Urinary bladder (tissue), 4 donors: Measurements from ENCODE around the gene APOBR. TPM values are rescaled to one million over a fixed set of nuclear protein-coding genes. Genes with fewer than 3 reads are reported as not detected.
"Not testable (repeated sequence)": the region's sequence is repeated elsewhere in the genome, so short reads cannot be mapped to it uniquely, and the experiment has no call there.

Source experiments
- DNase-seq: peaks from one replicate; pipeline ENCODE4 v3.0.0-alpha.2; 2015; ENCODE audit errors: extremely low spot score
- H3K27ac ChIP-seq: one replicate; pipeline ENCODE4 v1.5.1; 2013; ENCODE audit warnings: low read depth, mild to moderate bottlenecking, moderate library complexity
- H3K36me3 ChIP-seq: one replicate; pipeline ENCODE4 v1.6.1; 2013; ENCODE audit warnings: mild to moderate bottlenecking, moderate library complexity; ENCODE audit not compliant: insufficient read depth
- H3K4me1 ChIP-seq: one replicate; pipeline ENCODE4 v1.6.1; 2013; ENCODE audit warnings: mild to moderate bottlenecking, moderate library complexity; ENCODE audit not compliant: insufficient read depth
- H3K4me3 ChIP-seq: one replicate; pipeline ENCODE4 v1.5.1; 2013; ENCODE audit warnings: low read depth, low read length
- WGBS: extraction: QIAGEN DNeasy Blood & Tissue Kit; methylation state at CpG from one replicate; pipeline ENCODE4 v1.1.7; 2013; 5-methylcytosine and 5-hydroxymethylcytosine counted together
- polyA plus RNA-seq: library from polyadenylated mRNA; stranded (reverse); fragments of 200-250 nt; gene quantifications from one replicate; pipeline ENCODE4 v1.2.3, GENCODE V29; 2013
- total RNA-seq: library from RNA; depleted of rRNA; stranded (reverse); fragments of >200 nt; gene quantifications from one replicate; pipeline ENCODE4 v1.2.3, GENCODE V29; 2014
- donor health status: healthy with polysubstance abuse.
- donor health status: healthy.

APOBR gene
- total and polyA plus RNA-seq, 2 donors, result 0.69 to 4.2 TPM

DNA sequence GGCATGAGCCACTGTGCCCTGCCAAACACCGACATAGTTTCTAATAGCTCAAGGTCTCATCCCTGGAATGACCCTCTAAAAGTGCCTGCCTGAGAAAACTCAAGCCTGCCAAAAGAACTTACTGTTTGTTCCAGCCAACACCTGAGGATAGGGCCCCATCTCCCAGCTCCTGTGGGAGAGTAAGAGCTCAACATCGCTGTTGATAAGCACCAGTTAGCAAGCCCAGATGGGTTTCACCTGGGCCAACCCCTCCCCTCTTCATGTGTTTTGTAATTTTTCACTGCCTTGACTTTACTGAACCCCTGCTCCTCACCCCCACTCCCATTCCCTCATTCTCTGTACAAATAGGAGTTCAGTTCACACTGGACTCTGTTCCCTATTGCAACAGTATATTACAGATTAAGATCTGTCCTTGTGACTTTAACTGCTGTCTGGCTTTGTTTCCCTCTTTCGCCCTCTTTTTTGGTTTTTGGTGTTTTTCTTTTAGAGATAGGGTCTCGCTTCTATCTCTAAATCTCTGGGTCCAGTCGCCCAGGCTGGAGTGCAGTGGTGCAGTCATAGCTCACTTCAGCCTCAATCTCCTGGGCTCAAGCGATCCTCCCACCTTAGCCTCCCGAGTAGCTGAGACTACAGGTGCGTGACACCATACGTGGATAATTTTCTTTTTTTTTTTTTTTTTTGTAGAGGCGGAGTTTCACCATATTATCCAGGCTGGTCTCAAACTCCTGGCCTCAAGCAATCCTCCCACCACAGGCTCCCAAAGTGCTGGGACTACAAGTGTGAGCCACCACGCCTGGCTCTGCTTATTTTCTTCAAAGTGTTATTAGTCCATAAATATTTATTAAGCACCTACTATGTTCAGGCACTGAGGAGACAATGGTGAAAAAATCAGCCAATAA is 32.0 kb downstream of the APOBR start:
- Histone ChIP-seq H3K36me3 (no peaks in the 10 kb centered on the region), H3K27ac (no peak overlapping the region), H3K4me1 (no peaks in the 10 kb centered on the region), H3K4me3 (no peak overlapping the region)
- no peak for DNase-seq
- 90% methylated on average over 11 of the region's 11 CpGs for WGBS

DNA sequence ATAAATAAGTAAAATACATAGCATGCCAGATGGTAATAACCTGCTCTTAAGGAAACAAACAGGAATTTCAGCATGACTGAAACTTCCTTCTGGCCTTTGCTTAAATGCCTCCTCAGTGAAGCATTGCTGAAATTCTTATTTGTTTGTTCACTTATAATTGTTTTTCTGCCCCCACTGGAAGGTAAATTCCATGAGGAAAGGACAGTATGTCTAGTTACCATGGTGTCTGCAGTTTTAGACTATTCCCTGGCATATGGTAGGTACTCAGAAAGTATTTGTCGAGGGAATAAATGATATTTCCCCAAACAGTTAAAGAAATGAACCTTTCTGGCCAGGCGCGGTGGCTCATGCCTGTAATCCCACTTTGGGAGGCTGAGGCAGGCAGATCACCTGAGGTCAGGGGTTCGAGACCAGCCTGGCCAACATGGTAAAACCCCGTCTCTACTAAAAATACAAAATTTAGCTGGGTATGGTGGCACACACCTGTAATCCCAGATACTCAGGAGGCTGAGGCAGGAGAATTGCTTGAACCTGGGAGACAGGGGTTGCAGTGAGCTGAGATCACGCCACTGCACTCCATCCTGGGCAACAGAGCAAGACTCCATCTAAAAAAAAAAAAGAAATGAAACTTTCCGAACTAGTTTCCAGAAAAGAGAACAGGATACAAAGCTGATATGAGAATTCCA is 32.8 kb downstream of the APOBR start:
- H3K4me1 ChIP-seq, H3K4me3 ChIP-seq: not testable (repeated sequence)
- 95% methylated on average over 7 of the region's 7 CpGs for WGBS

DNA sequence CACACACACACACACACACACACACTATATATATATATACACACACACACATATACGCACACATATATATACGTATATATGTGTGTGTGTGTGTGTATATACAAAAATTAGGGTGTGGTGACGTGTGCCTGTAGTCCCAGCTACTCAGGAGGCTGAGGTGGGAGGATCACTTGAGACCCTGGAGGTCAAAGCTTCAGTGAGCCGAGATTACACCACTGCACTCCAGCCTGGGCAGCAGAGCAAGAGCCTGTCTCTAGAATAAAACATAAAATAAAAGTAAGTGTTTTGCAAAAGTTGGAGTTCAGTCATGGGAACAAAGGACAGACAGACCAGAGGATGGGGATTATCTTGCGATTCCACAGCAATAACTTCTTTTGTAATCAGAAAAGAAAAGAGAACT is 33.5 kb downstream of the APOBR start:
- H3K4me1 ChIP-seq, result no peaks in the 10 kb centered on the region
- no peak overlapping the region for H3K27ac ChIP-seq
- 83% methylated on average over 5 of the region's 5 CpGs for WGBS
- H3K36me3 ChIP-seq, result no peaks in the 10 kb centered on the region
- H3K4me3 ChIP-seq, result no peak overlapping the region
- DNase-seq, result no peak

More for the DNA sequence above, 32.8 kb downstream of the APOBR start:
- H3K36me3 ChIP-seq, H3K27ac ChIP-seq, DNase-seq: not testable (repeated sequence)

DNA sequence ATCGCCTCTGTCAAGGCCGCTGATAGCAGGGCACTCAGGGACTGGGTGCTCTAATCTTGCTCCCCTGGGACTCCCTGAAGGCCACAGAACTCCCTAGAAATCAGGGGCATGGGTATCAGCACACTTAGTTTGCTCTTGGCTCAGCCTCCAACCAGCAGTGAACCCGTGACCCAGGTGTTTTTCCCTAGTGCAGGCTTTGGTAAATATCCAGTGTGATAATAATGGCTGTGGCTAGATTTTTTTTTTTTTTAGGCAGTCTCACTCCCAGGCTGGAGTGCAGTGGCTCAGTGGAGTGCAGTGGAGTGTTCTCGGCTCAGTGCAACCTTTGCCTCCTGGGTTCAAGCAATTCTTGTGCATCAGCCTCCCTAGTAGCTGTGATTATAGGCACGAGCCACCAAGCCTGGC is 34.0 kb downstream of the APOBR start:
- Histone ChIP-seq H3K27ac (no peak overlapping the region), H3K4me3 (no peak overlapping the region), H3K36me3 (no peaks in the 10 kb centered on the region), H3K4me1 (no peaks in the 10 kb centered on the region)
- DNase-seq, result no peak
- WGBS, result 83% methylated on average over 5 of the region's 5 CpGs

DNA sequence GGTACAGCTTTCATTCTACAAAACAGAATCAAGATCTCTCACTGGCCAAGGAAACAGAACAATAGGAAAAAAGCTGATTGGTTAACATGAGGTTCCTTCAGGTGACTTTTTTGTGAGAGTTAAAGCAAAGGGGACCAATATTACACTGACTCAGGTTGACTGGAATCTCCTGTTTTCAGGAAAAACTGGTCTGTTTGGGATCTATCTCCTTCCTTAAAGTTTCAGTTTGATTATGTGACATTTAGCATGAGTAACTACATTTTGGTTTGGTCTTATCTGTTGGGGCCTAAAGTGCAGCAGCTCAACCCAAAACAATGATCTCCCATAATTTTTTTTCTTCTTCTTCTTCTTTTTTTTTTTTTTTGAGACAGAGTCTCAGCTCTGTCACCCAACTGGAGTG is 34.7 kb downstream of the APOBR start:
- Histone ChIP-seq H3K27ac (no peak overlapping the region), H3K4me3 (no peak overlapping the region), H3K36me3 (no peaks in the 10 kb centered on the region), H3K4me1 (no peaks in the 10 kb centered on the region)
- DNase-seq, result no peak

DNA sequence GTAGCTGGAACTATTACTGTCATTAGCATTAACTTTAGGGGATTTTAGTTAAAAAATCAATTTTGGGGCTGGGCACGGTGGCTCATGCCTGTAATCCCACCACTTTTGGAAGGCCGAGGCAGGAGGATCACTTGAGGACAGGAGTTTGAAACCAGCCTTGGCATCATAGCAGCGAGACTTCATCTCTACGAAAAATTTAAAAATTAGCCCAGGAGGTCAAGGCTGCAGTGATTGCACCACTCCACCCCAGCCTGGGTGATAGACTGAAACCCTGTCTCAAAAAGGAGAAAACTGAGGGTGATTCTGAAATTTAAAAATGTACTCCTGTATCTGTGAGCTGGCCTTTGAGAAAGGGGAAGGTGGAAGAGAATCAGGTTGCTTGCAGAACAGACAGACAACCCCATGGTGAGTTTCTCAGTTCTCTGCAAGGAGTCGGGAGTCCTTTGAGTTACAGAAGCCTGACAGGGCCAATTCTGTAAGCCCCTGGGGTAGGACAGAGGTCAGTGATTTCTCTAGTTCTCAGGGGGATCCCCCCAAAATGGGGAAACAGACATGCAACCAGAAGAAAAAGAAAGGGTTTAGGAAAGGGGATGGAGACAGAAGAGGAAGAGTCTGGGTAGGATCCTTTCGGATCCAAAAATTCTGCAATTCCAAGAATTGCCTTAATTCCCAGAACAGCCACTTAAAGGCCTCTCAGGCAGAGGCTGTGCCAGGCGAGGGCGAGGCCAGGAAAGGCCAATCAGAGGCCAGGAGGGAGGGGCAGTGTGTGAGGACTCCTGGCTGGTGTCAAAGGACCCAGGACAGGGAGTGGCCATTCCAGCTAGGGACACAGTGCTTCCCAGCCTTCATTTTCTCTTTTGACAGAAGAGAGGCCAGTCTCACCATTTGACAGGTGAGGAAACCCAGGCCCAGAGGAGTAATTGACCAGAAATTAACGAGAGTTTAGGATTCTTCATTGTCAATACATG is 37.6 kb downstream of the APOBR start:
- DNase-seq, result no peak
- no peak overlapping the region for H3K27ac ChIP-seq
- H3K4me3 ChIP-seq, result no peak overlapping the region
- no peaks in the 10 kb centered on the region for H3K4me1 ChIP-seq
- H3K36me3 ChIP-seq, result no peaks in the 10 kb centered on the region
- WGBS, result 57% methylated on average over 9 of the region's 9 CpGs

DNA sequence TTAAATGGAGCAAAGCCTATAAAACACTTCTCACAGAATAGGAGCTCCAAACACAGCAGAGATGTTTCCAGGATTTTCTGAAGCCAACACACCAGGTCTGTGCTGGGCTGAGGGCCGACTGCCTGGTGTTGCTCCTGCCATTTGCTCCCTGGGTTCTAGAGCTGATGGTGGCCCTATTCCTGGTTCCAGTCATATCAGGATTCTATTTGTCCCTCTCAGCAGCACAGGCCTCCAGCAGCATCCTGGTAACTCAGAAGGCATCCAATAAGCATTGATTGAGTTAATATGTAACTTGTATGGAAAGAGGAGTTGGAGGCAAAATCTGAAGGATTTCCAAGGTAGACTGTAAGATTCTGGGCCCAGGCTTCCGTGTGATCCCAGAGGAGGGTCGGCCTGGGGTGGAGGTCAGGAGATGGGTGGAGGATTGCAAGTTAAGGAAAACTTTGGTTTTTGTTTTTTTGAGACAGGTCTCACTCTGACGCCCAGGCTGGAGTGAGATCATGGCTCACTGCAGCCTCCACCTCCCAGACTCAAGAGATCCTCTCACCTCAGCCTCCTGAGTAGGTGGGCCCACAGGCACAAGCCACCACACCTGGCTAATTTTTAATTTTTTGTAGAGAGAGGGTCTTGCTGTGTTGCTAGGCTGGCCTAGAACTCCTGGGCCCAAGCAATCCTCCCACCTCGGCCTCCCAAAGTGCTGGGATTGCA is 38.7 kb downstream of the APOBR start:
- no peak for DNase-seq
- Histone ChIP-seq H3K4me1 (no peaks in the 10 kb centered on the region), H3K4me3 (no peak overlapping the region), H3K36me3 (no peaks in the 10 kb centered on the region), H3K27ac (no peak overlapping the region)
- 80% methylated on average over 5 of the region's 5 CpGs for WGBS

DNA sequence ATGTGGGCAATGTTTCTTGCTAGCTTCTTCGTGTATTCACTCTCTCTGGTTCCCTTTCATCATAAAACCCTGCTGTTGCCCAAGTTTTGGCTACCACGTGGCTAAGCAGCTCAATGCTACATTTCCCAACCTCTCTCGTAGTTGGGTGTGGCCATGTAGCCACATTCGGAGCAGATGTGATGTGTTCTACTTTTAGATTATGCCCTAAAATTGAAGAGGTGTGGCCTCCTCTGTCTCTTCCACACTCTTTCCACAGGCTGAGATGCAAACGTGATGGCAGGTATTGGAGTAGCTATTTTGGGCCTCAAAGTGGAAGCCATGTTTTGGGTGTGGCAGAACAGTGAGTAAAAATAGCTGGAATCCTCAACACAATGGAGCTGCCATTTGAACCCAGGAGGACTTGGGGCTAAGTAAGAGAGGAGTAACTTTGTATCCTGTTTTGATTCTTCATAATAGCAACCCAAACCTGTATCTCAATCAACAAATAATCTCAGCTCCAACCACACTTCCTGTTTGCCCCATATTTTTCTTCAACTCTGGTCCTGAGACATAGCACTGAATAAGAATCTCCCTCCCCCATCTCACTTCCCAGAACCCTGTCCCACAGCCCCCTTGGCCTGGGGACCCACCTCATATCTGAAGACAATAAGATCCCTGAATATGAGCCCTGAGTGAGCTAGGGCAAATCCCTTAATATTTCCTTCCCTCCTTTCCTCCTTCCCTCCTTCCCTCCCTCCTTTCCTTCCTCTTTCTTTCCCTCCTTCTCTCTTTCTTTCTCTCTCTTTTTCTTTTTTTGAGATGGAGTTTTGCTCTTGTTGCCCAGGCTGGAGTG is 40.3 kb downstream of the APOBR start:
- H3K27ac ChIP-seq, result no peak overlapping the region
- DNase-seq, result no peak

DNA sequence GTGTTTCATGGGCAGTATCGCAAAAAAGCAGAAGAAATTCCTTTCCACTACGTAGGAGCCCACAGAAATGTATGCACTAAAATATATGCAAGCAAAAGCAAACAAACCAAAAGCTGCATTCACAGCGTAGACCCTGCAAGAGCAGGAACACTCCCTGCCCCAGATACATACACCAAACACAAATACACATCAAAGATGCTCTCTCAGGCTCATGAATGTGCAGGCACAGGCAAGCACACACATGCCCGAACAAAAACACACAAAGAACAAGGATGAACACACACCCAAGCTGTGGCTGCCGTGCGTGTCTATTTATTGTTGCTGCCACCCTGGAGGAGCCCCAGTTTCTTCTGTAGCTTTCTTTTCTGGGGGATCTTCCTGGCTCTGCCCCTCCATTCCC is 42.6 kb downstream of the APOBR start:
- peak overlapping the region; percentile 46 for H3K4me3 ChIP-seq
- H3K4me1 ChIP-seq, result no peaks in the 10 kb centered on the region
- no peaks in the 10 kb centered on the region for H3K36me3 ChIP-seq
- peak; percentile 83 for DNase-seq
- WGBS, result 42% methylated on average over 6 of the region's 6 CpGs
- H3K27ac ChIP-seq, result peak overlapping the region; percentile 93

More for the DNA sequence above, 40.3 kb downstream of the APOBR start:
- no peaks in the 10 kb centered on the region for H3K4me1 ChIP-seq
- H3K36me3 ChIP-seq, result no peaks in the 10 kb centered on the region
- WGBS, result 54% methylated on average over 5 of the region's 5 CpGs
- no peak overlapping the region for H3K4me3 ChIP-seq

DNA sequence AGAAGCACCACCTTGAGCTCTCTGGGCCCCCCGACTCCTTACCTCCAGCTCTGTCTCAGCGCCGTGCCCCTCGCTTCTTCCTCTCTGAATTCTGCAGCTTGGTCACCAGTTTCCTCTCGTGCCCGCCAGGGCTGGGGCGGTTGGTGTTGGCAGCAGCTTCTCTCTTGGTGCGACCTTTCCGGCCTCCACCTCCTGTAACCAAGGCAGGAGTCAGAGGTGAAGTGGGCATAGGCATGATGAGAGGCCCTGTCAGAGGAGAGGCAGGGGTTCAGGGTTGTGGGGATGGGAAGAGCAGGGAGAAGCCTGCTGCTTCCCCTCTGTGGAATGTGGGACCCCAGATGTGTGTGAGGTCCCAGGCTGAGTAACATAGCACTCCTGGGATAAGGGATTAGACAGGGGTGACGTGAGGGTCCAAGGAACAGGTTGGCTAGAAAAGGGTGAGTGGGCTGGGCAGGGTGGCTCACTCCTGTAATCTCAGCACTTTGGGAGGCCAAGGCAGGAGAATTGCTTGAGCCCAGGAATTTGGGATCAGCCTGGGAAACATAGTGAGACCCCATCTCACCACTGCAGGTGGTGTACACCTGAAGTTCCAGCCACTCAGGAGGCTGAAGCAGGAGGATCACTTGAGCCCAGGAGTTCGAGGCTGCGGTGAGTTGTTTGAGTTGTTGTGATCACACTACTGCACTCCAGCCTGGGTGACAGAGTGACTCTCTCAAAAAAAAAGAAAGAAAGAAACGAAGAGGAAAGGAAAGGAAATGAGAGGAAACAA is 43.7 kb downstream of the APOBR start:
- WGBS, result 76% methylated on average over 13 of the region's 13 CpGs
- peak overlapping the region; percentile 93 for H3K27ac ChIP-seq
- H3K4me1 ChIP-seq, result no peaks in the 10 kb centered on the region
- H3K4me3 ChIP-seq, result peak overlapping the region; percentile 46
- H3K36me3 ChIP-seq, result no peaks in the 10 kb centered on the region
- no peak for DNase-seq

DNA sequence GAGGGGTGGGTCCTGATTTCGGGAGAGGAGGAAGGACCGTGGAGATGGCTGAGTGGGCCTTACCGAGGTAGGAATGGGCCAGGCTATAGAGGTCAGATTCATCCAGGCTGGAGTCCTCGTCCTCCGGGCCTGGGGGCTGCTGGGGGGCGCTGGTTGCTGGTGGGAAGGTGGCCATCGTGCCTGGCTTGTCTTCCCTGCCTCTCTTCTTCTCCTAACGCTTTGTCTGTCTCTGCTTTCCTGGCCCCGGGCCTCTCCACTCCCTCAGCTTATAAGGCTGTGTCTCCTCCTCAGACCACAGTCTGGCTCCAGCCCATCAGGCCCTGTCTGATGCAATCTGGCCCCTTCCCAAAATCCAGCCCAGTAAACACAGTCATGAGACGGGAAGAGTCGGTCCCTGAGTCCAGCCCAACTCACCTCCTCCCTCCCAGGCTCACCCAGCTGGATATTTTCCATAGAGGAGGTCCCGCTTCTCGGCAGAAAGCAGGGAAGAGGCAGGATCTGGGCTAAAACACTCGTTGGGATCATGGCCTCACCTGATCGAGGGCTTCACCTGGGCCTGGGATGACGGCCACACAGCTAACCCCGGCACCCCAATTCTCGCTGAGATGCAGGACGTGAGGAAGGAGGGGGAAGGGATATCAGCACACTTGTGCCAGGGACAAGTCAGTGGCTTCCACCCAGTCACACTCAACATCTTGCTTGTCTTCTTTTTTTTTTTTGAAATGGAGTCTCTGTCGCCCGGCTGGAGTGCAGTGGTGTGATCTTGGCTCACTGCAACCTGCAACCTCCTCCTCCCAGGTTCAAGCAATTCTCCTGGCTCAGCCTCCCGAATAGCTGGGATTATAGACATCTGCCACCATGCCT is 44.5 kb downstream of the APOBR start, which contains the start of gene NUPR1:
Gene NUPR1, minus strand, starts transcription at position 242 of the 864 bp plus-strand sequence. Its CDS starts 67 bp downstream, at position 175.
- WGBS, result 18% methylated on average over 22 of the region's 22 CpGs
- Histone ChIP-seq H3K4me1 (no peaks in the 10 kb centered on the region), H3K36me3 (no peaks in the 10 kb centered on the region), H3K4me3 (peak within 1 kb of the TSS; percentile 46), H3K27ac (peak within 1 kb of the TSS; percentile 93)
- peak; percentile 89 for DNase-seq
